Activated effector memory CD4-positive, alpha-beta T cell treated with Interleukin-2 at 50 U/mL for 16 hours (primary cell): ENCODE measurements around the gene PEAR1.

Source experiments
- DNase-seq: peaks from one replicate; pipeline ENCODE4 v3.0.0-alpha.2; 2020

Gene PEAR1

GRCh38 chr1:156943756-156944155 is 50.2 kb downstream of the PEAR1 start:
- DNase-seq = no peak

GRCh38 chr1:156944268-156944667 is 50.8 kb downstream of the PEAR1 start:
- DNase-seq = no peak

- no peak for DNase-seq
Observed at GRCh38 chr1:156944848-156945247, 51.3 kb downstream of the PEAR1 start.

GRCh38 chr1:156945881-156946661 is 52.6 kb downstream of the PEAR1 start:
- no peak for DNase-seq

GRCh38 chr1:156947127-156947526 is 53.6 kb downstream of the PEAR1 start:
- DNase-seq = no peak

GRCh38 chr1:156947818-156948525 is 54.5 kb downstream of the PEAR1 start:
- no peak for DNase-seq

- no peak for DNase-seq
Observed at GRCh38 chr1:156948708-156949107, 55.2 kb downstream of the PEAR1 start.

- no peak for DNase-seq
Observed at GRCh38 chr1:156949127-156949526, 55.6 kb downstream of the PEAR1 start.

GRCh38 chr1:156951371-156951770 is 57.9 kb downstream of the PEAR1 start:
- DNase-seq = no peak

- DNase-seq = no peak
Observed at GRCh38 chr1:156953571-156953970, 60.1 kb downstream of the PEAR1 start.

- no peak for DNase-seq
Observed at GRCh38 chr1:156956333-156956732, 62.8 kb downstream of the PEAR1 start.

- DNase-seq = no peak
Observed at GRCh38 chr1:156957634-156958033, 64.1 kb downstream of the PEAR1 start.

- no peak for DNase-seq
Observed at GRCh38 chr1:156958247-156958714, 64.8 kb downstream of the PEAR1 start.

- DNase-seq = no peak
Observed at GRCh38 chr1:156959414-156959813, 65.9 kb downstream of the PEAR1 start.

- DNase-seq = no peak
Observed at GRCh38 chr1:156959925-156960324, 66.4 kb downstream of the PEAR1 start.

- no peak for DNase-seq
Observed at GRCh38 chr1:156961709-156962108, 68.2 kb downstream of the PEAR1 start.

GRCh38 chr1:156963621-156964020 is 70.1 kb downstream of the PEAR1 start:
- DNase-seq = peak; percentile 35

GRCh38 chr1:156964441-156964840 is 70.9 kb downstream of the PEAR1 start:
- DNase-seq = no peak
